GF-D8 (cell line): Measurements from ENCODE around the gene REG4.
"Not testable (repeated sequence)": the region's sequence is repeated elsewhere in the genome, so short reads cannot be mapped to it uniquely, and the experiment has no call there.

ENCODE experiments used
- DNase-seq: peaks from one replicate; lab custom pipeline; 2025; lab: John Stamatoyannopoulos, UW

Gene REG4

GRCh38 chr1:119806489-119806888 is 4.8 kb downstream of the REG4 start:
- no peak for DNase-seq

GRCh38 chr1:119805746-119806145 is 5.5 kb downstream of the REG4 start:
- no peak for DNase-seq

GRCh38 chr1:119805247-119805646 is 6.0 kb downstream of the REG4 start:
- DNase-seq: no peak

GRCh38 chr1:119799599-119800177 is 11.6 kb downstream of the REG4 start:
- no peak for DNase-seq

GRCh38 chr1:119799003-119799402 is 12.3 kb downstream of the REG4 start:
- DNase-seq: no peak

GRCh38 chr1:119797606-119798005 is 13.7 kb downstream of the REG4 start:
- no peak for DNase-seq

- DNase-seq: no peak
Measured at GRCh38 chr1:119797162-119797561, 14.1 kb downstream of the REG4 start.

- no peak for DNase-seq
Measured at GRCh38 chr1:119795261-119796200, 15.7 kb downstream of the REG4 start.

GRCh38 chr1:119794876-119795240 is 16.4 kb downstream of the REG4 start:
- DNase-seq: no peak

- DNase-seq: no peak
Measured at GRCh38 chr1:119794230-119794875, 16.9 kb downstream of the REG4 start.

- DNase-seq: no peak
Measured at GRCh38 chr1:119791377-119791776, 19.9 kb downstream of the REG4 start.

GRCh38 chr1:119790451-119791198 is 20.6 kb downstream of the REG4 start:
- DNase-seq: no peak

GRCh38 chr1:119787776-119788175 is 23.5 kb downstream of the REG4 start:
- no peak for DNase-seq

GRCh38 chr1:119786473-119787050 is 24.7 kb downstream of the REG4 start:
- DNase-seq: not testable (repeated sequence)

GRCh38 chr1:119786046-119786445 is 25.2 kb downstream of the REG4 start:
- not testable (repeated sequence) for DNase-seq

GRCh38 chr1:119784191-119784781 is 27.0 kb downstream of the REG4 start:
- no peak for DNase-seq

GRCh38 chr1:119783354-119784185 is 27.7 kb downstream of the REG4 start:
- no peak for DNase-seq

- no peak for DNase-seq
Measured at GRCh38 chr1:119782631-119783325, 28.5 kb downstream of the REG4 start.

GRCh38 chr1:119781434-119782210 is 29.6 kb downstream of the REG4 start:
- no peak for DNase-seq
